ENCODE data around the gene VAPB.

The VAPB gene

GRCh38 chr20:58500256-58500655 lies 111.2 kb downstream of the VAPB start:
- DNase-seq (ENCODE audit: low read depth in 1 of 2, low spot score in 1 of 2) = no peak
- TF ChIP-seq POLR2AphosphoS5 (IDR thresholded peaks at IDR 0.05; ENCODE audit: low read depth) = no peak
- no peak for TF ChIP-seq GABPA (IDR thresholded peaks at IDR 0.05; ENCODE audit: low read depth)
- TF ChIP-seq REST (IDR thresholded peaks at IDR 0.05; ENCODE audit: insufficient replicate concordance, low read depth) = no peak
- TF ChIP-seq CTCF (IDR thresholded peaks at IDR 0.05; ENCODE audit: insufficient read depth, low read length) = no peak
- no peak for TF ChIP-seq SPI1 (IDR thresholded peaks at IDR 0.05; ENCODE audit: borderline replicate concordance, low read depth)
- Histone ChIP-seq H3K27ac (replicated peaks) (no peak overlapping the region), H3K4me3 (replicated peaks; ENCODE audit: insufficient read depth, low read length) (no peak overlapping the region), H3K27me3 (ENCODE audit: insufficient read depth, poor library complexity, severe bottlenecking) (peaks cover 3% of the 10 kb centered on the region)
